Right kidney (tissue), 9 donors: Measurements from ENCODE around the gene PFN4.
"Not testable (repeated sequence)": the region's sequence is repeated elsewhere in the genome, so short reads cannot be mapped to it uniquely, and the experiment has no call there.

Experiments
- DNase-seq: peaks from one replicate; pipeline ENCODE4 v3.0.0-alpha.2; 2016
- long read RNA-seq, 8 donors: transcript quantifications; one replicate each; lab custom pipeline, GENCODE V29; 2026

Gene PFN4
- long read RNA-seq, donor 1, result 0 reads
- long read RNA-seq, donor 2, result 0 reads
- long read RNA-seq, donor 3, result 0 reads
- long read RNA-seq, donor 4, result 0 reads
- long read RNA-seq, donor 5, result 0 reads
- long read RNA-seq, donor 6, result 0 reads
- long read RNA-seq, donor 7, result 0 reads
- long read RNA-seq, donor 8, result 0 reads

- peak; percentile 97 for DNase-seq
Measured at GRCh38 chr2:24123195-24123921, at the start of gene PFN4, which contains the start of gene FAM228B. Gene PFN4 (minus strand): TSS chr2:24123334. CDS start chr2:24122535, 799 bp downstream. Gene FAM228B (plus strand): TSS chr2:24123469. CDS start chr2:24124362, 893 bp downstream.

- no peak for DNase-seq
Measured at GRCh38 chr2:24169023-24169422, 45.9 kb upstream of the PFN4 start.

DNA sequence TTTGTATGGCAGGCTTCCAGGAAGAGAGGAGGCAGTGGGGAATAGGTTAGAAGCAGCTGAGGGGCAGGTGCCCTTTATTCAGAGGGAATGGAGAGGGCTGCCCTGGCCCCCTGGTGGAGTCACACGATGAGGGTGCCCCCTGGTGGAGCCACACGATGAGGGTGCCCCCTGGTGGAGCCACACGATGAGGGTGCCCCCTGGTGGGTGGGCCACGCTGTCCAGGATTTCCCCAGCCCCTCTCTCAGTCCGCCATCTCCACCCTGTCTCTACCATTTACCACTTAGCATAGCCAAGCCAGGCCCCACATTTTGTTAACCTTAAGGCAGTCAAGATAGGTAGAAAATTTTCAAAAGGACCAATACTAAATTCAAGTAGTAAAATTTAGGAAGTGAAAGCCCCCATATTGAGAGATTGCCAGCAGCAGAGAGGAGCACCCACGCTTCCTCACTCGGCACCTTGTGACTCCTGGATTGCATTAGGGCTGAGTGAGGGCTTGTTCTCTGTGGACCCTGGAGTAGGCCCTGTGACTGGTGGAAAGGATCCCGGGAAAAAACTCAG lies 41.4 kb upstream of the PFN4 start:
- DNase-seq, result no peak

- DNase-seq, result no peak
Measured at GRCh38 chr2:24163601-24164000, 40.5 kb upstream of the PFN4 start.

- no peak for DNase-seq
Measured at GRCh38 chr2:24163186-24163585, 40.1 kb upstream of the PFN4 start.

GRCh38 chr2:24162494-24162893 lies 39.4 kb upstream of the PFN4 start:
- DNase-seq, result no peak

DNA sequence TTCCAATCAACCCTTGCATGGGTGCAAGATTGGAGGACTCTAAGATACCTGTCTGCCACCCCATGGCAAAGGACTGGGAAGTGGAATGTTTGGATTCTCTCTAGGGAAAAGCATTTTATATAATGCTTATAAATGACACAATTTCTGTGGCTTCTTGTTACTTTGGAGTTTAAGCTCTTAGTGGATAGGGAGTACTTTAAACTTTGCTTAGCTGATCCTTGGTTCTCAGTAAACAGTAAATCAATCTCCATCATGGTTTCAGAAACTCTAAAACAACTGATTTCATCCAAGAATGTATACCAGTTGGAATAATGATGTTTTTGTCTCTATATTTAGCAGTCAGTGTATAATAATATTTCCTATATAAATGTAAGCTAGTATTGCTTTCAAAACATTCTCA lies 37.6 kb upstream of the PFN4 start:
- DNase-seq, result no peak

DNA sequence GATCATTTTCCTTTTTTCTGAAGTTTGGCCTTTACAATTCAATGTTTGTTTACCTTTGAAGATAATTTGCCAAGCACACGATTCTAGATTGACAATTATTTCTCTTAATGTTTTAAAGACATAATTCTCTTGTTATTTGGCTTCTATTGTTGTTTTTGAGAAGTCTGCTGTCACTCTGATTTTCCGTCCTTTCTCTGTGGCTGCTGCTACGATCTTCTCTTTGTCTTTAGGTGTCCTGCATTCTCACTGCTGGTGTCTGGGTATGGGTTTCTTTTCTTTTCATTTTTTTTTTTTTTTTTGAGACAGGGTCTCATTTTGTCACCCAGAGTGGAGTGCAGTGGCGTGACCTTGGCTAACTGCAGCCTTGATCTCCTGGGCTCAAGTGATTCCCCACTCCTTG lies 36.6 kb upstream of the PFN4 start:
- no peak for DNase-seq

- no peak for DNase-seq
Measured at GRCh38 chr2:24158131-24158530, 35.0 kb upstream of the PFN4 start.

- DNase-seq, result no peak
Measured at GRCh38 chr2:24153478-24153877, 30.3 kb upstream of the PFN4 start.

DNA sequence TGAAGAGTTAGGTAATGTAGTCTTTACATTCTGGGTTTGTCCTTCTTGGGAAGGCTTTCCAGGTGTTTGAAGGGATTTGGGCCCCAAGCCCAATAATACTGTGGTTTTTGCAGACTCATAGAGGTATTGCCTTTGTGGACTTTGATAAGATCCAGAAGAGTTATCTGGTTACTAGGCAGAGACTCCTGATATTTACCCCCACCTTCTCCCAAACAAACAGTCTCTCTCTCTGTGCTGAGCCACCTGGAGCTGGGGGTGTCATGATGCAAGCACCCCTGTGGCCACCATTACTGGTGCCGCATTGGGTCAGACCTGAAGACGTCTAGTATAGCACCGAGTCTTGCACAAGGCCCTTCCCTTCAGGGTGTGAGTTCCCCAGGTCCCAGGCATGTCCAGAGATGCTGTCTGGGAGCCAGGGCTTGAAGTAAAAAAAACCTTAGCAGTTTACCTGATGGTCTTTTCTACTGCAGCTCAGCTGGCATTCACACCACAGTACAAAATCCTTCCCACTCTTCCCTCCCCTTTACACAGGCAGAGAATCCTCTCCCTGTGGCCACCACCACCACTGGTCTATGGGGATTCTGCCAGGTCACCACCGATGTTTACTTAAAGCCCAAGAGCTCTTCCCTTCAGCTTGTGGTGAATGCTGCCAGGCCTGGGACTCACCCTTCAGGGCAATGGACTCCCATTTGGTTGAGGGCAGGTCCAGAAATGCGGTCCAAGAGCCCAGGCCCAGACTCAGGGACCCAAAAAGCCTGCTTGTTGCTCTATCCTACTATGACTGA lies 29.5 kb upstream of the PFN4 start:
- no peak for DNase-seq

GRCh38 chr2:24147364-24147763 lies 24.2 kb upstream of the PFN4 start:
- DNase-seq, result no peak

DNA sequence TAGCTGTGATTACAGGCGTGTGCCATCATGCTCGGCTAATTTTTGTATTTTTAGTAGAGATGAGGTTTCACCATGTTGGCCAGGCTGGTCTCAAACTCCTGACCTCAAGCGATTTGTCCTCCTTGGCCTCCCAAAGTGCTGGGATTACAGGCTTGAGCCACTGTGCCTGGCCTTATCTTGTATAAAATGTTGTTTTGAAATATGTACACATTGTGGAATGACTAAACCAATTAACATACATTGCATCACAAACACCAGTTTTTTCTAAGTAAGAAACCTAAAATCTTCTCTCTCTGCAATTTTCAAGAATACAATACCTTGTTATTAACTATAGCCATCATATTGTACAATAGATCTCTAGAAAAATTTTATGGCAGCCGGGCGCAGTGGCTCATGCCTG lies 17.2 kb upstream of the PFN4 start:
- DNase-seq, result not testable (repeated sequence)

GRCh38 chr2:24132543-24132942 lies 9.4 kb upstream of the PFN4 start:
- DNase-seq, result no peak

- no peak for DNase-seq
Measured at GRCh38 chr2:24125956-24126355, 2.8 kb upstream of the PFN4 start.

GRCh38 chr2:24123922-24124580 lies 917 bp upstream of the PFN4 start:
- peak; percentile 92 for DNase-seq

DNA sequence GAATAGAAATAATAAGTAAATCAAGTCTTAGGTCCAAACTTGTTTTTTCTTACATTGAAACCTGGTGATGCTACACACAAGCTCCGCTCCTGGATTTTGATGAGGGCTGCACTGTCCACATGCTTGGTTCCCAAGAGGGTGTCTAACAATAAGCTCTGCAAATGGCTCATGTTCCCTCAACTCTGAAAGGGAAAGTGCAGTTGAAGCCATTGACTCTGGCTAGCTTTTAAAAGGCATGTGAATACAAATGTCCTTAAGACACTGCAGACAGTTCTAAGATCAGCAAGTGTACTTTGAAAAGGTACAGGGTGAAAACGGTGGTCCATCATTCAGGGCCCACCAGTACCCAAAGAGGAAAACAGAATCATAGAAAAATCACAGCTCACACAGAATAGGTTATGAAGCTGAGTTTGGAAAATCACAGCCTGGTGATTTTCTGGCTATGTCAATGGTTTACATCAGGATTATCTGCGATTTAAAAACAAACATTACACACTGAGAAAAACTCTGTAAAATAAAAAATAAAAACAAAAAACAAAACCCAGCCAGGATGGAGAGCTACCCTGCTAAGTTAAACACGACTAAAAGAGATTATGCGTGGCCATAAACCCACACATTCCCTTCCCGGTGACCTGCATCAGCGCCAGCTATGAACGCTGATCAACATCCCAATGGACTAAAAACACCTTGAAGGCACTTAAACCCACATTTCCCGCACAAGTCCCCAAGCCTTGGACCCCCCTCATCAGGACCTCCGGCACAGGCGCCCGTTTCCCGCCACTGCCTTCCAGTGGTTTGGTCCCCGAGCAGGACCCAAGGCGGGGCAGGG lies 554 bp downstream of the PFN4 start:
- no peak for DNase-seq

- DNase-seq, result no peak
Measured at GRCh38 chr2:24121469-24121868, 1.7 kb downstream of the PFN4 start.

DNA sequence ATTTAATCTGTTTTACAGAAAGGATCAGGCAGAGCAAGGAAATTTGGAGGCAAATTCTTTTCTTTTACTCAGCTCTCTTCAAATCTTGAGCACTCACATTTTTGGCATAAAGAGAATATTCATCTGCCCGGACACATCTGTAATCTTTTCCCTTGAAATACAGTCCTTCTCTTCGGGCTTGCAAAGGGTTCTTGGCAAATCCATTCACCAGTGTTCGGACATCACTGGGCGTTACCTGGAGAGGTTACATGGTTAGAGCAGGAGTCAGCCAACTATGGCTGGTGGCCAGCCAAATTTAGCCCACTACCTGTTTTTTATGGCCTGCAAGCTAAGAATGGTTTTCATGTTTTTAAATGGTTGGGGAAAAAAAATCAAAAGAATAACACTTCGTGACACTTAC lies 2.1 kb downstream of the PFN4 start:
- no peak for DNase-seq

GRCh38 chr2:24117902-24118301 lies 5.2 kb downstream of the PFN4 start:
- no peak for DNase-seq

DNA sequence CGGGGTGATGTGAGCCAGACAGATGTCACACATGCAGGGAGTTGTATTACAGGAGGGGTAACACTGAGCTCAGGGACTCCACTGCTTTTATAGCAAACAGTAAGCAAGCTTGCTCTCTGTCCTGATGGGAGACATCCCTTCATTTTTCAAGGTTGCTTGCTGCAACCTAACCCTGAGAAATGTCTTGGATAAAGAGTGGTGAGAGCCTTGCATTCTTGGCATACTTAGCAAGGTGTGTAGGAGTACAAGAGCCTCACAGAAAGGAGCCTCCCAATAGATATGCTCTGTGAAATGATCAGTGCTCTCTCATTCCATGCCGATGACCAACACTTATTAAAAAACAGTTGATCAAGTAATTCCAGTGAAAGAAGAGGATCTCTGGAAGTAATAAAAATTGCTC lies 8.1 kb downstream of the PFN4 start:
- DNase-seq, result no peak
